Keratinocyte (primary cell): Measurements from ENCODE around the gene CRISPLD2.

Experiments used
- CTCF ChIP-seq, 3 experiments: IDR thresholded peaks in 1 of 3; conservative IDR thresholded peaks in 1 of 3; optimal IDR thresholded peaks in 1 of 3; 2 replicates in 2 of 3; 3 replicates in 1 of 3; pipeline versions ENCODE3 to v1.5.1; 2011; ENCODE audit warnings: low read length in 3 of 3, mild to moderate bottlenecking in 3 of 3, moderate library complexity in 2 of 3, control low read depth in 1 of 3, inconsistent platforms in 1 of 3; ENCODE audit not compliant: insufficient read depth in 2 of 3; ENCODE audit errors: extremely low read depth in 1 of 3
- EZH2 ChIP-seq: IDR thresholded peaks from one replicate; pipeline ENCODE4 v1.6.1; 2012; ENCODE audit warnings: inconsistent platforms, mild to moderate bottlenecking, low read length, moderate library complexity

GRCh38 chr16:84863481-84863814 lies 43.7 kb downstream of the CRISPLD2 start:
- TF ChIP-seq CTCF (optimal IDR thresholded peaks at IDR 0.05 in 1 of 3, IDR thresholded peaks at IDR 0.05 in 1 of 3, conservative IDR thresholded peaks at IDR 0.05 in 1 of 3; ENCODE audit: extremely low read depth in 1 of 3, insufficient read depth in 2 of 3, low read length in 3 of 3) = no peak
- no peak for TF ChIP-seq EZH2
